Stromal cell of bone marrow (primary cell): ENCODE results near the gene ANAPC13.

Experiments
- DNase-seq: peaks from one replicate; pipeline ENCODE4 v3.0.0-alpha.2; 2012; ENCODE audit warnings: low read depth

The ANAPC13 gene

GRCh38 chr3:134482622-134483021 lies 3.2 kb downstream of the ANAPC13 start:
- no peak for DNase-seq

- no peak for DNase-seq
Observed at GRCh38 chr3:134481166-134481565, 4.6 kb downstream of the ANAPC13 start.

- no peak for DNase-seq
Observed at GRCh38 chr3:134480546-134480945, 5.2 kb downstream of the ANAPC13 start.

- DNase-seq, result no peak
Observed at GRCh38 chr3:134477938-134478337, 7.8 kb downstream of the ANAPC13 start.

- no peak for DNase-seq
Observed at GRCh38 chr3:134477002-134477401, 8.8 kb downstream of the ANAPC13 start.

- no peak for DNase-seq
Observed at GRCh38 chr3:134476306-134476705, 9.5 kb downstream of the ANAPC13 start.

GRCh38 chr3:134474956-134475355 lies 10.8 kb downstream of the ANAPC13 start:
- DNase-seq, result no peak

- DNase-seq, result peak; percentile 60
Observed at GRCh38 chr3:134473868-134474546, 11.8 kb downstream of the ANAPC13 start.

GRCh38 chr3:134472831-134473230 lies 13.0 kb downstream of the ANAPC13 start:
- DNase-seq, result no peak

- no peak for DNase-seq
Observed at GRCh38 chr3:134471521-134472193, 14.1 kb downstream of the ANAPC13 start.

GRCh38 chr3:134468519-134468918 lies 17.3 kb downstream of the ANAPC13 start:
- DNase-seq, result no peak

GRCh38 chr3:134466331-134466730 lies 19.5 kb downstream of the ANAPC13 start:
- no peak for DNase-seq

GRCh38 chr3:134464689-134465365 lies 21.0 kb downstream of the ANAPC13 start:
- DNase-seq, result no peak

GRCh38 chr3:134464064-134464688 lies 21.6 kb downstream of the ANAPC13 start:
- peak; percentile 96 for DNase-seq

- DNase-seq, result no peak
Observed at GRCh38 chr3:134463676-134464063, 22.1 kb downstream of the ANAPC13 start.

GRCh38 chr3:134462331-134462941 lies 23.3 kb downstream of the ANAPC13 start:
- DNase-seq, result peak; percentile 69

- DNase-seq, result peak; percentile 81
Observed at GRCh38 chr3:134460965-134461364, 24.8 kb downstream of the ANAPC13 start.

GRCh38 chr3:134459562-134459961 lies 26.2 kb downstream of the ANAPC13 start:
- no peak for DNase-seq

- no peak for DNase-seq
Observed at GRCh38 chr3:134458406-134458945, 27.3 kb downstream of the ANAPC13 start.

- no peak for DNase-seq
Observed at GRCh38 chr3:134457376-134458074, 28.3 kb downstream of the ANAPC13 start.

GRCh38 chr3:134453631-134454030 lies 32.2 kb downstream of the ANAPC13 start:
- DNase-seq, result no peak
